HG03520 (cell line): ENCODE results near the gene ADGRL3.
"Not testable (repeated sequence)": the region's sequence is repeated elsewhere in the genome, so short reads cannot be mapped to it uniquely, and the experiment has no call there.

Experiments
- ATAC-seq: cut with Tn5 transposase; IDR thresholded peaks from one replicate; pipeline ENCODE4 v1.9.1; 2021; ENCODE audit warnings: mild to moderate bottlenecking, moderate library complexity; ENCODE audit not compliant: unreplicated experiment

Gene ADGRL3

GRCh38 chr4:61468024-61468720 lies 268.0 kb downstream of the ADGRL3 start:
- ATAC-seq, result no peak

- no peak for ATAC-seq
Measured at GRCh38 chr4:61473306-61473705, 273.2 kb downstream of the ADGRL3 start.

GRCh38 chr4:61478340-61478739 lies 278.2 kb downstream of the ADGRL3 start:
- ATAC-seq, result no peak

- no peak for ATAC-seq
Measured at GRCh38 chr4:61485056-61485455, 284.9 kb downstream of the ADGRL3 start.

- no peak for ATAC-seq
Measured at GRCh38 chr4:61489927-61490326, 289.8 kb downstream of the ADGRL3 start.

- no peak for ATAC-seq
Measured at GRCh38 chr4:61493041-61493440, 292.9 kb downstream of the ADGRL3 start.

- ATAC-seq, result no peak
Measured at GRCh38 chr4:61493470-61493869, 293.3 kb downstream of the ADGRL3 start.

- ATAC-seq, result no peak
Measured at GRCh38 chr4:61500883-61501282, 300.8 kb downstream of the ADGRL3 start.

- no peak for ATAC-seq
Measured at GRCh38 chr4:61501812-61502211, 301.7 kb downstream of the ADGRL3 start.

- no peak for ATAC-seq
Measured at GRCh38 chr4:61505773-61506685, 305.9 kb downstream of the ADGRL3 start.

GRCh38 chr4:61507091-61507490 lies 307.0 kb downstream of the ADGRL3 start:
- ATAC-seq, result no peak

- not testable (repeated sequence) for ATAC-seq
Measured at GRCh38 chr4:61509721-61510241, 309.7 kb downstream of the ADGRL3 start.

- ATAC-seq, result no peak
Measured at GRCh38 chr4:61511716-61512488, 311.8 kb downstream of the ADGRL3 start.

- ATAC-seq, result no peak
Measured at GRCh38 chr4:61514991-61515390, 314.9 kb downstream of the ADGRL3 start.

GRCh38 chr4:61517144-61517543 lies 317.0 kb downstream of the ADGRL3 start:
- no peak for ATAC-seq

GRCh38 chr4:61520166-61520565 lies 320.0 kb downstream of the ADGRL3 start:
- no peak for ATAC-seq

- ATAC-seq, result no peak
Measured at GRCh38 chr4:61520681-61521160, 320.6 kb downstream of the ADGRL3 start.

- ATAC-seq, result no peak
Measured at GRCh38 chr4:61521451-61521850, 321.3 kb downstream of the ADGRL3 start.

GRCh38 chr4:61522312-61522711 lies 322.2 kb downstream of the ADGRL3 start:
- ATAC-seq, result no peak

GRCh38 chr4:61527888-61528287 lies 327.8 kb downstream of the ADGRL3 start:
- no peak for ATAC-seq

GRCh38 chr4:61528595-61528994 lies 328.5 kb downstream of the ADGRL3 start:
- no peak for ATAC-seq
